Small intestine (tissue), 7 donors: ENCODE measurements around the gene C11orf71. TPM values are rescaled to one million over a fixed set of nuclear protein-coding genes. Genes with fewer than 3 reads are reported as not detected.

Experiments used
- DNase-seq, 2 donors: peaks; one replicate each; pipeline versions ENCODE4 v3.0.0 to v3.0.0-alpha.2; 2013
- FAIRE-seq: peaks from 2 replicates; lab custom pipeline; 2012; peaks lifted over from hg19 to GRCh38; lab: Jason Lieb, UNC
- H3K27ac ChIP-seq, 3 donors: one replicate each; pipeline ENCODE4 v1.5.1; 2013; ENCODE audit warnings: low read length in 2 of 3, mild to moderate bottlenecking in 2 of 3, control low read depth in 1 of 3, inconsistent platforms in 1 of 3, low read depth in 1 of 3, moderate library complexity in 1 of 3
- H3K27me3 ChIP-seq, 3 donors: one replicate each; pipeline ENCODE4 v1.6.1; 2013; ENCODE audit warnings: low read length in 3 of 3, inconsistent platforms in 1 of 3; ENCODE audit not compliant: control insufficient read depth in 3 of 3, insufficient read depth in 3 of 3
- H3K36me3 ChIP-seq, 3 donors: one replicate each; pipeline ENCODE4 v1.6.1; 2013; ENCODE audit warnings: low read length in 3 of 3, inconsistent platforms in 1 of 3, low read depth in 1 of 3, mild to moderate bottlenecking in 1 of 3, moderate library complexity in 1 of 3; ENCODE audit not compliant: control insufficient read depth in 3 of 3, insufficient read depth in 2 of 3
- H3K4me1 ChIP-seq, 3 donors: one replicate each; pipeline ENCODE4 v1.6.1; 2013; ENCODE audit warnings: low read length in 2 of 3, inconsistent platforms in 1 of 3, low read depth in 1 of 3, mild to moderate bottlenecking in 1 of 3, moderate library complexity in 1 of 3; ENCODE audit not compliant: control insufficient read depth in 3 of 3, insufficient read depth in 2 of 3
- H3K4me3 ChIP-seq, 3 donors: one replicate each; pipeline ENCODE4 v1.5.1; 2013; ENCODE audit warnings: low read length in 3 of 3, control low read depth in 1 of 3, inconsistent platforms in 1 of 3, low read depth in 1 of 3, mild to moderate bottlenecking in 1 of 3, moderate library complexity in 1 of 3
- H3K9me3 ChIP-seq, 2 donors: one replicate each; pipeline ENCODE4 v1.6.1; 2013; ENCODE audit warnings: low read depth in 1 of 2, low read length in 1 of 2; ENCODE audit not compliant: control insufficient read depth in 2 of 2, insufficient read depth in 1 of 2
- WGBS, 3 donors: extraction: QIAGEN DNeasy Blood & Tissue Kit; methylation state at CpG; one replicate each; pipeline ENCODE4 v1.1.7; 2013; 5-methylcytosine and 5-hydroxymethylcytosine counted together
- polyA plus RNA-seq, 4 donors: library from polyadenylated mRNA; stranded (reverse) in 3 of 4; unstranded in 1 of 4; fragments of 200-250 nt in 3 of 4; fragments of 120-200 nt in 1 of 4; gene quantifications; one replicate each; pipeline versions ENCODE4 v1.2.1 to v1.2.3, GENCODE V29; 2013
- donor health status: healthy with polysubstance abuse.
- donor health status: control.
- donor health status: control.
- donor health status: Bipolar disorder and iron deficiency.
- donor health status: healthy.

The C11orf71 gene
- polyA plus RNA-seq, 4 donors, result 9.3 to 12.1 (median 10.9) TPM

- H3K27ac ChIP-seq, result no peak overlapping the region
- no peaks in the 10 kb centered on the region for H3K9me3 ChIP-seq
- peaks cover 0 to 5% (median 0%) of the 10 kb centered on the region in 3 donors for H3K4me1 ChIP-seq
- H3K36me3 ChIP-seq, result no peaks in the 10 kb centered on the region
- 70 to 75% (median 75%) methylated on average over 7 of the region's 7 CpGs for WGBS, 3 donors
- no peak for FAIRE-seq
- H3K27me3 ChIP-seq, result no peaks in the 10 kb centered on the region
- H3K4me3 ChIP-seq, result no peak overlapping the region
- DNase-seq, result no peak
Observed at GRCh38 chr11:114440971-114441763, 40.9 kb upstream of the C11orf71 start.

- H3K27me3 ChIP-seq, result no peaks in the 10 kb centered on the region
- H3K27ac ChIP-seq, result peak overlapping the region in 2 of 3 donors; percentile 58 to 79
- no peak for DNase-seq
Observed at GRCh38 chr11:114440121-114440860, 40.0 kb upstream of the C11orf71 start.

GRCh38 chr11:114439229-114440120 lies 39.2 kb upstream of the C11orf71 start, which contains the start of gene REXO2:
Gene REXO2, plus strand, starts transcription at chr11:114439467. Its CDS starts 62 bp downstream, at chr11:114439529.
- Histone ChIP-seq H3K36me3 (no peaks in the 10 kb centered on the region), H3K4me3 (peak within 1 kb of the TSS; percentile 64 to 90 (median 87)), H3K9me3 (no peaks in the 10 kb centered on the region), H3K4me1 (peaks cover 0 to 5% (median 0%) of the 10 kb centered on the region in 3 donors), H3K27me3 (no peaks in the 10 kb centered on the region), H3K27ac (peak within 1 kb of the TSS in 2 of 3 donors; percentile 58 to 79)
- DNase-seq (peak; percentile 96 to 98), FAIRE-seq (no peak)
- 0 to 1% (median 0%) methylated on average over 58 to 64 of the region's 64 CpGs for WGBS, 3 donors

More at GRCh38 chr11:114440121-114440860, 40.0 kb upstream of the C11orf71 start:
- Histone ChIP-seq H3K4me1 (peaks cover 0 to 5% (median 0%) of the 10 kb centered on the region in 3 donors), H3K4me3 (peak overlapping the region; percentile 64 to 90 (median 87)), H3K9me3 (no peaks in the 10 kb centered on the region), H3K36me3 (no peaks in the 10 kb centered on the region)
- 10 to 21% (median 20%) methylated on average over 10 of the region's 10 CpGs for WGBS, 3 donors
- FAIRE-seq, result no peak

- Histone ChIP-seq H3K36me3 (no peaks in the 10 kb centered on the region), H3K4me1 (peaks cover 0 to 5% (median 0%) of the 10 kb centered on the region in 3 donors), H3K4me3 (no peak overlapping the region), H3K27ac (no peak overlapping the region), H3K9me3 (peaks cover 0 to 3% of the 10 kb centered on the region in 2 donors), H3K27me3 (no peaks in the 10 kb centered on the region)
- 81 to 86% (median 81%) methylated on average over 6 of the region's 6 CpGs for WGBS, 3 donors
- no peak for FAIRE-seq
- DNase-seq, result peak in 1 of 2 donors; percentile 6
Observed at GRCh38 chr11:114438303-114438702, 38.0 kb upstream of the C11orf71 start.

- 48 to 65% (median 62%) methylated on average over 4 of the region's 4 CpGs for WGBS, 3 donors
- Histone ChIP-seq H3K27me3 (no peaks in the 10 kb centered on the region), H3K9me3 (peaks cover 0 to 3% of the 10 kb centered on the region in 2 donors), H3K4me3 (no peak overlapping the region), H3K36me3 (no peaks in the 10 kb centered on the region), H3K27ac (no peak overlapping the region), H3K4me1 (no peaks in the 10 kb centered on the region)
- no peak for FAIRE-seq
- DNase-seq, result no peak
Observed at GRCh38 chr11:114433376-114433775, 33.1 kb upstream of the C11orf71 start.

GRCh38 chr11:114432893-114433292 lies 32.6 kb upstream of the C11orf71 start:
- no peaks in the 10 kb centered on the region for H3K4me1 ChIP-seq
- H3K4me3 ChIP-seq, result no peak overlapping the region
- no peak overlapping the region for H3K27ac ChIP-seq
- FAIRE-seq, result no peak
- H3K9me3 ChIP-seq, result peaks cover 0 to 3% of the 10 kb centered on the region in 2 donors
- H3K27me3 ChIP-seq, result no peaks in the 10 kb centered on the region
- no peak for DNase-seq
- WGBS, 3 donors, result 82 to 87% (median 84%) methylated on average over 3 of the region's 3 CpGs
- no peaks in the 10 kb centered on the region for H3K36me3 ChIP-seq

- H3K4me1 ChIP-seq, result no peaks in the 10 kb centered on the region
- no peak overlapping the region for H3K4me3 ChIP-seq
- H3K9me3 ChIP-seq, result peaks cover 0 to 5% of the 10 kb centered on the region in 2 donors
- FAIRE-seq (no peak), DNase-seq (no peak)
- H3K27me3 ChIP-seq, result no peaks in the 10 kb centered on the region
- no peak overlapping the region for H3K27ac ChIP-seq
- peaks cover 0 to 5% (median 1%) of the 10 kb centered on the region in 3 donors for H3K36me3 ChIP-seq
Observed at GRCh38 chr11:114430290-114430689, 30.0 kb upstream of the C11orf71 start.
